ENCODE results near the gene UBXN6. TPM values are rescaled to one million over a fixed set of nuclear protein-coding genes. Genes with fewer than 3 reads are reported as not detected.

Gene UBXN6
- total RNA-seq, 5 donors from 2014 or later (not counting 1 experiment from before 2014, with no cell fraction given) = 49.7 to 86.4 (median 76.5) TPM

GRCh38 chr19:4445963-4446703 lies 11.5 kb downstream of the UBXN6 start:
- H3K27ac Mint-ChIP-seq = no peak overlapping the region
- H3K4me3 Mint-ChIP-seq = no peak overlapping the region
- ChIA-PET CTCF (no interaction called here), POLR2A (no interaction called here)
- no peaks in the 10 kb centered on the region for H3K4me1 ChIP-seq (ENCODE audit: control insufficient read depth in 1 of 2, extremely low read depth in 1 of 2, insufficient read depth in 2 of 2, low read length in 2 of 2)
- H3K27me3 ChIP-seq (replicated peaks in 1 of 2; ENCODE audit: control insufficient read depth in 2 of 2, extremely low read depth in 1 of 2, insufficient read depth in 2 of 2, low read length in 1 of 2) = no peaks in the 10 kb centered on the region
- H3K36me3 ChIP-seq (ENCODE audit: control insufficient read depth in 2 of 2, extremely low read depth in 1 of 2, insufficient read depth in 1 of 2, low read length in 1 of 2) = peaks cover 29 to 55% of the 10 kb centered on the region in 2 donors
- H3K4me1 Mint-ChIP-seq = peaks cover 0 to 6% (median 2%) of the 10 kb centered on the region in 3 donors
- H3K9me3 ChIP-seq = no peaks in the 10 kb centered on the region
- 97% methylated on average over 53 of the region's 58 CpGs for WGBS (ENCODE audit: insufficient coverage)
- DNase-seq = no peak
- no peak overlapping the region for H3K27ac ChIP-seq (ENCODE audit: low read length)
- H3K9me3 Mint-ChIP-seq = no peaks in the 10 kb centered on the region
- H3K36me3 Mint-ChIP-seq = peaks cover 18% of the 10 kb centered on the region
- no peak for ATAC-seq (replicated peaks in 1 of 4)
- H3K4me3 ChIP-seq (ENCODE audit: control insufficient read depth in 1 of 2, extremely low read depth in 1 of 2, low read length in 1 of 2) = no peak overlapping the region
- H3K27me3 Mint-ChIP-seq = no peaks in the 10 kb centered on the region

GRCh38 chr19:4444765-4445741 lies 12.5 kb downstream of the UBXN6 start:
- DNase-seq = no peak
- H3K4me3 Mint-ChIP-seq = no peak overlapping the region
- no peaks in the 10 kb centered on the region for H3K9me3 Mint-ChIP-seq
- CTCF ChIA-PET = no interaction called here
- Histone ChIP-seq H3K4me1 (ENCODE audit: control insufficient read depth in 1 of 2, extremely low read depth in 1 of 2, insufficient read depth in 2 of 2, low read length in 2 of 2) (no peaks in the 10 kb centered on the region), H3K9me3 (no peaks in the 10 kb centered on the region), H3K27me3 (replicated peaks in 1 of 2; ENCODE audit: control insufficient read depth in 2 of 2, extremely low read depth in 1 of 2, insufficient read depth in 2 of 2, low read length in 1 of 2) (no peaks in the 10 kb centered on the region), H3K36me3 (ENCODE audit: control insufficient read depth in 2 of 2, extremely low read depth in 1 of 2, insufficient read depth in 1 of 2, low read length in 1 of 2) (peaks cover 29 to 54% of the 10 kb centered on the region in 2 donors), H3K27ac (ENCODE audit: low read length) (no peak overlapping the region), H3K4me3 (ENCODE audit: control insufficient read depth in 1 of 2, extremely low read depth in 1 of 2, low read length in 1 of 2) (no peak overlapping the region)
- WGBS (ENCODE audit: insufficient coverage) = 90% methylated on average over 29 of the region's 36 CpGs
- no peak for ATAC-seq (replicated peaks in 1 of 4)
- POLR2A ChIA-PET = no interaction called here
- H3K27ac Mint-ChIP-seq = no peak overlapping the region
- peaks cover 0 to 6% (median 2%) of the 10 kb centered on the region in 3 donors for H3K4me1 Mint-ChIP-seq
- H3K36me3 Mint-ChIP-seq = peaks cover 14% of the 10 kb centered on the region
- H3K27me3 Mint-ChIP-seq = no peaks in the 10 kb centered on the region

DNA sequence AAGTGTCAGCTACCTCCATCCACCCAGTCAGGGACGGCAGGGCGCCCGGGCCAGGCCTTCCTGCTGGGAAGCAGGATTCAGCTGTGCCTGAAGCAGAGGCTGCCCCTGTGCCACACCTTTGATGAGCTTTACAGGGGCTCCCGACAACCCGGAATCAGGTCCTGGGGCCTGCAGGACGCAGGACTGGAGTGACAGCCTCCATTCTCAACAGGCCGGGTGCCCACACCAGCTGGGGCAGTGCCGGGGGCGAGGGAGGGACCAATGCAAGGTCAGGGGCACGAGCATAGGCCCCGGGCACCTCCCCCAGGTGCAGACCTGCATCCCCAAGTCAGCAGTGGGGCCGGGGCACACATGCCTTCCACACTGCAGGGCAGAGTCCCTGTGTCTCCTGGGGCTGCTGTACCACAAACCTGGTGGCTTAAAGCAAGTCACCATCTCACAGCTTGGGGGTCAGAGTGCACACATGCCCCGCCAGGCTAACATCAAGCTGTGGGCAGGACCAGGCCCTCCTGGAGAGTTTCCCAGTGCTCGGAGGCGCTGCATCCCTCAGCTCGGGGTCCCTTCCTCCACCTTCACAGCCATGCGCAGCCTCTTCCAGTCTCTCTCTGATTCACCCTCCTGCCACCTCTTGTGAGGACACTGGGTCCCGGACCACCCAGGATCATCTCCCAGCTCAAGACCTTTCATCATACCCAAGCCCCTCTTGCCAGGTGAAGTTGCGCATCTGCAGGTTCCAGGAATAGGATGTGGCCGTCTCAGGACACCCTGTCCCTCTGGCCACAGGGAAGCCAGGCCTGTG lies 13.4 kb downstream of the UBXN6 start:
- H3K27ac Mint-ChIP-seq = no peak overlapping the region
- CTCF ChIA-PET = no interaction called here
- Histone ChIP-seq H3K4me3 (ENCODE audit: control insufficient read depth in 1 of 2, extremely low read depth in 1 of 2, low read length in 1 of 2) (no peak overlapping the region), H3K27ac (ENCODE audit: low read length) (no peak overlapping the region), H3K9me3 (no peaks in the 10 kb centered on the region), H3K27me3 (replicated peaks in 1 of 2; ENCODE audit: control insufficient read depth in 2 of 2, extremely low read depth in 1 of 2, insufficient read depth in 2 of 2, low read length in 1 of 2) (no peaks in the 10 kb centered on the region), H3K36me3 (ENCODE audit: control insufficient read depth in 2 of 2, extremely low read depth in 1 of 2, insufficient read depth in 1 of 2, low read length in 1 of 2) (peaks cover 24 to 49% of the 10 kb centered on the region in 2 donors), H3K4me1 (ENCODE audit: control insufficient read depth in 1 of 2, extremely low read depth in 1 of 2, insufficient read depth in 2 of 2, low read length in 2 of 2) (no peaks in the 10 kb centered on the region)
- no peaks in the 10 kb centered on the region for H3K9me3 Mint-ChIP-seq
- 91% methylated on average over 18 of the region's 20 CpGs for WGBS (ENCODE audit: insufficient coverage)
- POLR2A ChIA-PET = no interaction called here
- ATAC-seq (replicated peaks in 1 of 4) (no peak), DNase-seq (no peak)
- peaks cover 0 to 6% (median 2%) of the 10 kb centered on the region in 3 donors for H3K4me1 Mint-ChIP-seq
- no peaks in the 10 kb centered on the region for H3K27me3 Mint-ChIP-seq
- H3K36me3 Mint-ChIP-seq = peaks cover 12% of the 10 kb centered on the region
- no peak overlapping the region for H3K4me3 Mint-ChIP-seq

DNA sequence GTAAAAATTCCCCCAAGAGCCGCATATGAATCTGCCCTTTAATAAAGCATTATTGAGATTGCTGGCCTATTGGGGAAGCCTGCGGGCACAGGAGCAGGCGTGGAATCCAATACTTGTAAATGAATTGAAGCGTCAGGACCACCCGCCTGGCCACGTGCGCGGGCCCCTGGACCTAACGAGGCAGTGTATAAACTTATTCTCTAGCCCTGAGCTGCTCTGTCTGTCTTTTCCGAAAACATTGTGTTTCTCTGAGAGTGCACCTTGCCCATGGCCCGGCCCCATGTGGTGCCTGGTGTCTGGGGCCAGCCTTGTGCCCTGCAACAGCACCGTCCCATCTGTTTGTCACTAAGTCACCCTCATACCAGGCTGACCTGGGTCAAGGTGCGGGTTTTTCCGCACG lies 14.4 kb downstream of the UBXN6 start:
- ATAC-seq (replicated peaks in 1 of 4) (no peak), DNase-seq (no peak)
- no peaks in the 10 kb centered on the region for H3K27me3 Mint-ChIP-seq
- no peaks in the 10 kb centered on the region for H3K27me3 ChIP-seq (replicated peaks in 1 of 2; ENCODE audit: control insufficient read depth in 2 of 2, extremely low read depth in 1 of 2, insufficient read depth in 2 of 2, low read length in 1 of 2)
- peaks cover 7% of the 10 kb centered on the region for H3K36me3 Mint-ChIP-seq
- no peak overlapping the region for H3K4me3 ChIP-seq (ENCODE audit: control insufficient read depth in 1 of 2, extremely low read depth in 1 of 2, low read length in 1 of 2)
- POLR2A ChIA-PET = no interaction called here
- peaks cover 20 to 39% of the 10 kb centered on the region in 2 donors for H3K36me3 ChIP-seq (ENCODE audit: control insufficient read depth in 2 of 2, extremely low read depth in 1 of 2, insufficient read depth in 1 of 2, low read length in 1 of 2)
- H3K4me3 Mint-ChIP-seq = no peak overlapping the region
- H3K9me3 Mint-ChIP-seq = no peaks in the 10 kb centered on the region
- H3K27ac Mint-ChIP-seq = no peak overlapping the region
- WGBS (ENCODE audit: insufficient coverage) = 97% methylated on average over 10 of the region's 15 CpGs
- CTCF ChIA-PET = no interaction called here
- H3K4me1 ChIP-seq (ENCODE audit: control insufficient read depth in 1 of 2, extremely low read depth in 1 of 2, insufficient read depth in 2 of 2, low read length in 2 of 2) = no peaks in the 10 kb centered on the region
- no peaks in the 10 kb centered on the region for H3K9me3 ChIP-seq
- H3K27ac ChIP-seq (ENCODE audit: low read length) = no peak overlapping the region
- peaks cover 0 to 6% (median 2%) of the 10 kb centered on the region in 3 donors for H3K4me1 Mint-ChIP-seq

- Mint-ChIP-seq H3K4me3 (no peak overlapping the region), H3K9me3 (no peaks in the 10 kb centered on the region), H3K4me1 (peaks cover 0 to 6% (median 2%) of the 10 kb centered on the region in 3 donors), H3K27me3 (no peaks in the 10 kb centered on the region), H3K36me3 (peaks cover 5% of the 10 kb centered on the region), H3K27ac (no peak overlapping the region)
- Histone ChIP-seq H3K36me3 (ENCODE audit: control insufficient read depth in 2 of 2, extremely low read depth in 1 of 2, insufficient read depth in 1 of 2, low read length in 1 of 2) (peaks cover 16 to 35% of the 10 kb centered on the region in 2 donors), H3K27ac (ENCODE audit: low read length) (no peak overlapping the region), H3K4me1 (ENCODE audit: control insufficient read depth in 1 of 2, extremely low read depth in 1 of 2, insufficient read depth in 2 of 2, low read length in 2 of 2) (no peaks in the 10 kb centered on the region), H3K27me3 (replicated peaks in 1 of 2; ENCODE audit: control insufficient read depth in 2 of 2, extremely low read depth in 1 of 2, insufficient read depth in 2 of 2, low read length in 1 of 2) (no peaks in the 10 kb centered on the region), H3K4me3 (ENCODE audit: control insufficient read depth in 1 of 2, extremely low read depth in 1 of 2, low read length in 1 of 2) (no peak overlapping the region), H3K9me3 (no peaks in the 10 kb centered on the region)
- ChIA-PET POLR2A (no interaction called here), CTCF (no interaction called here)
- 100% methylated on average over 2 of the region's 10 CpGs for WGBS (ENCODE audit: insufficient coverage)
- DNase-seq (no peak), ATAC-seq (replicated peaks in 1 of 4) (peak in 1 of 4 experiments; percentile 24)
These were observed 14.8 kb downstream of the UBXN6 start for GRCh38 chr19:4442819-4443146.
